Pulmonary artery endothelial cell (primary cell): Measurements from ENCODE around the gene GPR137C. TPM values are rescaled to one million over a fixed set of nuclear protein-coding genes. Genes with fewer than 3 reads are reported as not detected.

ENCODE experiments used
- DNase-seq: peaks from one replicate; pipeline ENCODE4 v3.0.0-alpha.2; 2011; ENCODE audit warnings: low read depth, low spot score
- total RNA-seq: library from RNA; depleted of rRNA; stranded (reverse); fragments of >200 nt; gene quantifications from 2 replicates; pipeline ENCODE4 v1.2.3, GENCODE V29; 2014

The GPR137C gene
- total RNA-seq, 1 donor from 2014 or later: 0.79 TPM

- no peak for DNase-seq
Observed at GRCh38 chr14:52663850-52664249, 111.2 kb downstream of the GPR137C start.

GRCh38 chr14:52678591-52678990 lies 126.0 kb downstream of the GPR137C start:
- no peak for DNase-seq

- DNase-seq: no peak
Observed at GRCh38 chr14:52683985-52684520, 131.4 kb downstream of the GPR137C start.

- DNase-seq: no peak
Observed at GRCh38 chr14:52686176-52686575, 133.5 kb downstream of the GPR137C start.

Other genes with a start within 250 kb of the GPR137C start
- gene PTGER2, start 238.5 kb upstream of the GPR137C start, total RNA-seq: not detected in 2 replicates
- 3.2 and 3.4 TPM in 2 replicates for gene TXNDC16, start 331 bp upstream of the GPR137C start, total RNA-seq
- gene ERO1A, start 142.7 kb downstream of the GPR137C start, total RNA-seq: 63.3 and 81.4 TPM in 2 replicates
- 95.8 and 154 TPM in 2 replicates for gene PSMC6, start 154.4 kb downstream of the GPR137C start, total RNA-seq
- gene STYX, start 177.3 kb downstream of the GPR137C start, total RNA-seq: 20.0 and 26.4 TPM in 2 replicates
- gene GNPNAT1, start 238.8 kb downstream of the GPR137C start, total RNA-seq: 46.2 and 47.8 TPM in 2 replicates